ENCODE results near the gene BOLA3. TPM values are rescaled to one million over a fixed set of nuclear protein-coding genes. Genes with fewer than 3 reads are reported as not detected.

BOLA3 gene
- total and polyA plus RNA-seq, 2 donors (not counting 3 experiments of a cell fraction or from before 2014, with no cell fraction given), result 28.7 to 42.4 TPM

- CTCF ChIA-PET, result no interaction called here
- Histone ChIP-seq H3K27ac (ENCODE audit: insufficient read depth, low read depth, low read length) (no peak overlapping the region), H3K9me1 (replicated peaks; ENCODE audit: control insufficient read depth, extremely low read depth, insufficient read depth, low read length) (no peaks in the 10 kb centered on the region), H3K4me1 (ENCODE audit: control insufficient read depth, extremely low read depth, insufficient read depth, low read length) (no peaks in the 10 kb centered on the region), H3K4me3 (replicated peaks in 1 of 3; ENCODE audit: insufficient read depth in 1 of 3, low read depth in 1 of 3, low read length in 3 of 3) (no peak overlapping the region), H3K36me3 (ENCODE audit: control insufficient read depth in 2 of 2, extremely low read depth in 1 of 2, insufficient read depth in 2 of 2, low read length in 2 of 2) (peaks cover 0 to 38% of the 10 kb centered on the region in 2 experiments), H4K20me1 (replicated peaks; ENCODE audit: control insufficient read depth, extremely low read depth, insufficient read depth, low read length) (no peaks in the 10 kb centered on the region), H3K79me2 (ENCODE audit: control insufficient read depth, insufficient read depth, low read length) (no peaks in the 10 kb centered on the region), H3K4me2 (ENCODE audit: insufficient read depth, low read length) (no peak overlapping the region), H3K9me3 (replicated peaks; ENCODE audit: control insufficient read depth, insufficient read depth, low read length) (no peaks in the 10 kb centered on the region), H3K9ac (replicated peaks; ENCODE audit: extremely low read depth, insufficient read depth, low read length) (no peak overlapping the region), H2AFZ (ENCODE audit: low read depth, low read length) (no peak overlapping the region), H3K27me3 (ENCODE audit: control insufficient read depth in 2 of 2, insufficient read depth in 2 of 2, low read length in 2 of 2) (no peaks in the 10 kb centered on the region)
- intact Hi-C loops (cut with micrococcal nuclease) (no loop called here), dilution Hi-C loops (cut with MboI; ENCODE audit: extremely low pct_ligation_motif_present, low sequenced_read_pairs) (no loop called here)
- no peak for FAIRE-seq
- TF ChIP-seq POLR2A (IDR thresholded peaks at IDR 0.05; ENCODE audit: low read depth, low read length) (no peak), MAX (IDR thresholded peaks at IDR 0.05; ENCODE audit: insufficient read depth, insufficient read length) (no peak), POLR2AphosphoS5 (IDR thresholded peaks at IDR 0.05; ENCODE audit: insufficient read depth, low read depth, low read length) (no peak), EZH2 (IDR thresholded peaks at IDR 0.05; ENCODE audit: borderline replicate concordance, low read depth, low read length, severe bottlenecking) (no peak), FOS (IDR thresholded peaks at IDR 0.05; ENCODE audit: borderline replicate concordance, insufficient read depth, low read length) (no peak), MYC (IDR thresholded peaks at IDR 0.05; ENCODE audit: low read depth, low read length) (no peak), GATA2 (IDR thresholded peaks at IDR 0.05; ENCODE audit: insufficient read depth, insufficient read length, low read depth, low read length) (no peak), JUN (IDR thresholded peaks at IDR 0.05; ENCODE audit: borderline replicate concordance, insufficient read depth, insufficient read length, low read depth) (no peak), CTCF (IDR thresholded peaks at IDR 0.05; ENCODE audit: extremely low read depth in 1 of 2, insufficient read depth in 1 of 2, low read depth in 1 of 2, low read length in 2 of 2) (no peak)
- BruUV-seq (replicated peaks), result no TSS peak
- DNase-seq (ENCODE audit: low read depth, low spot score), result no peak
- POLR2A ChIA-PET, result no interaction called here
These were observed 48.4 kb downstream of the BOLA3 start for GRCh38 chr2:74099271-74099670.
